22Rv1 (cell line): ENCODE measurements around the gene USP12.

ENCODE experiments used
- ZFX ChIP-seq: fragments of 450-650 bp; IDR thresholded peaks from 2 replicates; pipeline ENCODE4 v1.6.1; 2017; ENCODE audit warnings: antibody characterized with exemption, borderline replicate concordance
- TF ChIP-seq, protein P1 (sequence below): fragments of 450-650 bp; IDR thresholded peaks from 2 replicates; pipeline ENCODE4 v1.5.1; 2017; ENCODE audit warnings: mild to moderate bottlenecking

DNA sequence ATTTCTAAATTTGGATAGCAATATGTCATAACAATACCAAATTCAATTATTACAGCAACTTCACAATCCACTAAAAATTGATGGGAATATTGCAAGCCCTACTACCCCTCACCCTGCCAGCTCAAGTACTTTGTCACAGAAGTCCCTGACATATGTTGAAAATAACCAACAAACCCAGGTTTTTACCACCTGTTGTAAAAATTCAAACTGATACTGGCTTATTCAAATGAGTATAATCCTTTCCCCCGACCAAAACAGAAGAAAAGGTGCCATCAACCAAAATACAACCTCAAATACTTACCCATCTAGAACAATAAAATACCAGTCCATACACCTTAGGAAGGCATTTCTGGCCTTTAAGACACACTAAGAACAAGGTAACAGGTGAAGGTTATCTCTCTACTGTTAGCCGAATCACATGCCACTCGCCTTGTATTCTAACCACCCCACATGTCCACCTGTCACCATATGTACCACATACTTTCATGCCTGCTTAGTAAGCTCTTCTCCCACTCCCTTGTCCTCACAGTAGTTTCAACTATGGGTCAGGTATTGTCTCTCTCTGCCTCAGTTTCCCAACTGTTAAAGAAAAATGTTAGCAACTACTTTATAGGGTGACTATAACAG is 53.1 kb downstream of the USP12 start:
- TF ChIP-seq, protein P1, sequence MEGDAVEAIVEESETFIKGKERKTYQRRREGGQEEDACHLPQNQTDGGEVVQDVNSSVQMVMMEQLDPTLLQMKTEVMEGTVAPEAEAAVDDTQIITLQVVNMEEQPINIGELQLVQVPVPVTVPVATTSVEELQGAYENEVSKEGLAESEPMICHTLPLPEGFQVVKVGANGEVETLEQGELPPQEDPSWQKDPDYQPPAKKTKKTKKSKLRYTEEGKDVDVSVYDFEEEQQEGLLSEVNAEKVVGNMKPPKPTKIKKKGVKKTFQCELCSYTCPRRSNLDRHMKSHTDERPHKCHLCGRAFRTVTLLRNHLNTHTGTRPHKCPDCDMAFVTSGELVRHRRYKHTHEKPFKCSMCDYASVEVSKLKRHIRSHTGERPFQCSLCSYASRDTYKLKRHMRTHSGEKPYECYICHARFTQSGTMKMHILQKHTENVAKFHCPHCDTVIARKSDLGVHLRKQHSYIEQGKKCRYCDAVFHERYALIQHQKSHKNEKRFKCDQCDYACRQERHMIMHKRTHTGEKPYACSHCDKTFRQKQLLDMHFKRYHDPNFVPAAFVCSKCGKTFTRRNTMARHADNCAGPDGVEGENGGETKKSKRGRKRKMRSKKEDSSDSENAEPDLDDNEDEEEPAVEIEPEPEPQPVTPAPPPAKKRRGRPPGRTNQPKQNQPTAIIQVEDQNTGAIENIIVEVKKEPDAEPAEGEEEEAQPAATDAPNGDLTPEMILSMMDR: no peak
- TF ChIP-seq ZFX: no peak
